ENCODE results near the gene HPS1. TPM values are rescaled to one million over a fixed set of nuclear protein-coding genes. Genes with fewer than 3 reads are reported as not detected.

The HPS1 gene
- total and polyA plus RNA-seq, 2 experiments from 2014 or later = 21.4 to 51.2 TPM

GRCh38 chr10:98389398-98389797 is 57.3 kb downstream of the HPS1 start:
- H3K27ac ChIP-seq (ENCODE audit: low read depth) = no peak overlapping the region
- no peaks in the 10 kb centered on the region for H4K20me1 ChIP-seq (replicated peaks; ENCODE audit: insufficient read depth)
- H3K4me1 ChIP-seq (ENCODE audit: insufficient read depth) = no peaks in the 10 kb centered on the region

More at GRCh38 chr10:98389398-98389797, 57.3 kb downstream of the HPS1 start:
- peaks cover 5% of the 10 kb centered on the region; the same call in 1 of the 3 replicates for H3K36me3 Mint-ChIP-seq (ENCODE audit: low read depth)
- ATAC-seq (no peak), DNase-seq (ENCODE audit: low spot score) (no peak)
- Histone ChIP-seq H3K4me3 (no peak overlapping the region), H3K4me2 (no peak overlapping the region), H3K36me3 (ENCODE audit: insufficient read depth) (no peaks in the 10 kb centered on the region), H3F3A (replicated peaks; ENCODE audit: low read depth) (no peaks in the 10 kb centered on the region), H3K79me2 (replicated peaks; ENCODE audit: insufficient read depth) (no peaks in the 10 kb centered on the region), H2AFZ (no peak overlapping the region), H3K9me2 (ENCODE audit: insufficient read depth) (no peaks in the 10 kb centered on the region), H3K27me3 (ENCODE audit: insufficient read depth) (no peaks in the 10 kb centered on the region)
- no peak overlapping the region for H3K27ac Mint-ChIP-seq
- no peaks in the 10 kb centered on the region for H3K9me3 Mint-ChIP-seq
- no peak overlapping the region for H3K4me3 Mint-ChIP-seq
- TF ChIP-seq NANOG (IDR thresholded peaks at IDR 0.05; ENCODE audit: borderline replicate concordance) = no peak
- no peak for TF ChIP-seq EZH2phosphoT487 (IDR thresholded peaks at IDR 0.05; ENCODE audit: unreplicated experiment)
- no peak for TF ChIP-seq CREB1 (CRISPR knock-in tag; IDR thresholded peaks at IDR 0.05; ENCODE audit: low read depth)
- no peak for TF ChIP-seq ETS1 (IDR thresholded peaks at IDR 0.05)
- no peak for TF ChIP-seq ZNF462 (CRISPR knock-in tag; IDR thresholded peaks at IDR 0.05)
- TF ChIP-seq REST (IDR thresholded peaks at IDR 0.05; ENCODE audit: unreplicated experiment) = no peak
- no peak for TF ChIP-seq EZH2 (IDR thresholded peaks at IDR 0.05; ENCODE audit: low read depth, unreplicated experiment)
- no peak for TF ChIP-seq CTCF (conservative IDR thresholded peaks at IDR 0.05; ENCODE audit: low read depth in 2 of 2)
- TF ChIP-seq ZNF331 (CRISPR knock-in tag; IDR thresholded peaks at IDR 0.05; ENCODE audit: low read depth) = no peak
- TF ChIP-seq POLR2AphosphoS5 (IDR thresholded peaks at IDR 0.05; ENCODE audit: low read depth) = no peak
- no peak for TF ChIP-seq JUNB (IDR thresholded peaks at IDR 0.05; ENCODE audit: unreplicated experiment)
- TF ChIP-seq STAT1 (IDR thresholded peaks at IDR 0.05; ENCODE audit: unreplicated experiment) = no peak
- TF ChIP-seq ZNF114 (CRISPR knock-in tag; IDR thresholded peaks at IDR 0.05) = no peak
- H3K27me3 Mint-ChIP-seq (ENCODE audit: insufficient read depth, low read depth, poor library complexity) = peaks cover 10% of the 10 kb centered on the region
- H3K4me1 Mint-ChIP-seq = no peaks in the 10 kb centered on the region
